ENCODE data around the gene NFATC4.
"Not testable (repeated sequence)": the region's sequence is repeated elsewhere in the genome, so short reads cannot be mapped to it uniquely, and the experiment has no call there.

NFATC4 gene

DNA sequence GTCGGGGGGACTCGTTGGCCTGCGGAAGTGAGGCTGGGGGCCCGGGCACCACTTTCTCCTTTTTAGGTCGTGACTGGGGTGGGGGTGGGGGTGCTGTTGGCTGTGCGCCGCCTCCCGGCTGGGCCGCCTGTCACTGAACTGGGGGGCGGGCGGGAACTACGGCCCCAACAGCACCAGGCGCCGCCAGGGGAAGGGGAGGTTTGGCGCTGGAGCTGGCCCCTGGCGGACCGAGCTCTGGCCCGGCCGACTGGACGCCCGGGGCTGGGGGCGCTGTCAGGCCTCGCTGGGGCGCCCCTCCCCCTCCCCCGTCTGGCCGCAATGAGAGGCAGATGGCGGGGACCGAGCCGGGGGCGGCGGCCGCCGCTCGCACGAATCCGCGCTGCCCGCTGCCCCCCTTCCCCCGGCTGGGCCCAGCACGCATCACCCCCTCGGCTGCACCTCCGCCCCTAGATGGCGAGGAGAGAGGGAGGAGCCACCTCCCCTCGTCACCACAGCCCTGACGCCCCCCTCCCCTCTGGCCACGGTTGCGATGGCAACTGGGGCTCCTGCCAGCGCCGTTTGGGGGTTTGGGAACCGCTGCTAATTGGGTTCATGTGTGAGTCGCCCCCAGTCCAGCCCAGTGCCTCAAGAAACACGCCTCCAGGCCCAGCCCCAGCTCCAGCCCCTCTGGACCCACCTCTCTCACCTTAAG is 723 bp downstream of the NFATC4 start:
- peak; percentile 43 for DNase-seq

DNA sequence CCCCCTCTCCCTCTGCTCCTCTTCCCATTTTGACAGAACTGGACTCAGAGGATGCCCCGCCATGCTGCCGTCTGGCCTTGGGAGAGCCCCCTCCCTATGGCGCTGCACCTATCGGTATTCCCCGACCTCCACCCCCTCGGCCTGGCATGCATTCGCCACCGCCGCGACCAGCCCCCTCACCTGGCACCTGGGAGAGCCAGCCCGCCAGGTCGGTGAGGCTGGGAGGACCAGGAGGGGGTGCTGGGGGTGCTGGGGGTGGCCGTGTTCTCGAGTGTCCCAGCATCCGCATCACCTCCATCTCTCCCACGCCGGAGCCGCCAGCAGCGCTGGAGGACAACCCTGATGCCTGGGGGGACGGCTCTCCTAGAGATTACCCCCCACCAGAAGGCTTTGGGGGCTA is 1.5 kb downstream of the NFATC4 start:
- no peak for DNase-seq

DNA sequence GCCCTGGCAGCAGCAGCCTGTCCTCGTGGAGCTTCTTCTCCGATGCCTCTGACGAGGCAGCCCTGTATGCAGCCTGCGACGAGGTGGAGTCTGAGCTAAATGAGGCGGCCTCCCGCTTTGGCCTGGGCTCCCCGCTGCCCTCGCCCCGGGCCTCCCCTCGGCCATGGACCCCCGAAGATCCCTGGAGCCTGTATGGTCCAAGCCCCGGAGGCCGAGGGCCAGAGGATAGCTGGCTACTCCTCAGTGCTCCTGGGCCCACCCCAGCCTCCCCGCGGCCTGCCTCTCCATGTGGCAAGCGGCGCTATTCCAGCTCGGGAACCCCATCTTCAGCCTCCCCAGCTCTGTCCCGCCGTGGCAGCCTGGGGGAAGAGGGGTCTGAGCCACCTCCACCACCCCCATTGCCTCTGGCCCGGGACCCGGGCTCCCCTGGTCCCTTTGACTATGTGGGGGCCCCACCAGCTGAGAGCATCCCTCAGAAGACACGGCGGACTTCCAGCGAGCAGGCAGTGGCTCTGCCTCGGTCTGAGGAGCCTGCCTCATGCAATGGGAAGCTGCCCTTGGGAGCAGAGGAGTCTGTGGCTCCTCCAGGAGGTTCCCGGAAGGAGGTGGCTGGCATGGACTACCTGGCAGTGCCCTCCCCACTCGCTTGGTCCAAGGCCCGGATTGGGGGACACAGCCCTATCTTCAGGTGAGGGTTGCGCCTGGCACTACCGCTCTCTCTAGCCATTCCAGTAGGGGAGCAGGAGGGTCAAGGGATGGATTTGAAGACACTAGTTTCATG is 2.1 kb downstream of the NFATC4 start:
- no peak for DNase-seq

DNA sequence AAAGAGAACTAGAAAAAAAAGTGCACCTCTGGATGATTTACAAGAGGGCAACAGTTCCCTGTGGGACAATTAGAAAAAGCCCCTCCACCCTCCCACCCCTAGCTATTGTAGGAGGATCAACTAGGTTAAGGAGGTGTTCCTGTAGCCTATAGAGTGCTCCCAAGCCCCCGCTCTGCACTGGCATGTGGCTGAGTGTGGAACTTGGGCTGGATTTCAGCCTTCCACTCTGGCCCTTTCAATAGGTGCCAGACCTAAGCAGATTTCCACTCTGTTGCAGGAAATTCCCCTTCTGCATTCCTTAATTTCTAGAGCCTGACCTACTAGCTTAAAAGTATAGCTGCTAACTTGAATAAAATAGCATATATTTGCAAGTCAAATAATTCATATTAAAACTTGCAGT is 2.8 kb downstream of the NFATC4 start:
- DNase-seq: no peak

GRCh38 chr14:24371605-24372004 is 3.6 kb downstream of the NFATC4 start:
- DNase-seq: not testable (repeated sequence)

GRCh38 chr14:24372701-24373416 is 4.9 kb downstream of the NFATC4 start:
- peak; percentile 48 for DNase-seq

DNA sequence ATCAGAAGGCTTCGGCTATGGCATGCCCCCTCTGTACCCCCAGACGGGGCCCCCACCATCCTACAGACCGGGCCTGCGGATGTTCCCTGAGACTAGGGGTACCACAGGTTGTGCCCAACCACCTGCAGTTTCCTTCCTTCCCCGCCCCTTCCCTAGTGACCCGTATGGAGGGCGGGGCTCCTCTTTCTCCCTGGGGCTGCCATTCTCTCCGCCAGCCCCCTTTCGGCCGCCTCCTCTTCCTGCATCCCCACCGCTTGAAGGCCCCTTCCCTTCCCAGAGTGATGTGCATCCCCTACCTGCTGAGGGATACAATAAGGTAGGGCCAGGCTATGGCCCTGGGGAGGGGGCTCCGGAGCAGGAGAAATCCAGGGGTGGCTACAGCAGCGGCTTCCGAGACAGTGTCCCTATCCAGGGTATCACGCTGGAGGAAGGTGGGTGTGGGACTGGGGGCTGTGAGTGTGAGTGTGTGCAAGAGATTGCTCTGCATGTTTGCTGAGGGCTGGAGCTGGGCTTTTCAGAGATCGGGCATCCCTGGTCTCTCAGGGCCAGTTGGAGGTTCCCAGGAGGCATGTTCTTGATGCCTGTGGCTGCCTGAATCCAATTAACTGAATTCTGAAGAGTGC is 8.6 kb downstream of the NFATC4 start:
- DNase-seq: no peak

- DNase-seq: no peak
These were observed 9.1 kb downstream of the NFATC4 start for GRCh38 chr14:24377126-24377525.

DNA sequence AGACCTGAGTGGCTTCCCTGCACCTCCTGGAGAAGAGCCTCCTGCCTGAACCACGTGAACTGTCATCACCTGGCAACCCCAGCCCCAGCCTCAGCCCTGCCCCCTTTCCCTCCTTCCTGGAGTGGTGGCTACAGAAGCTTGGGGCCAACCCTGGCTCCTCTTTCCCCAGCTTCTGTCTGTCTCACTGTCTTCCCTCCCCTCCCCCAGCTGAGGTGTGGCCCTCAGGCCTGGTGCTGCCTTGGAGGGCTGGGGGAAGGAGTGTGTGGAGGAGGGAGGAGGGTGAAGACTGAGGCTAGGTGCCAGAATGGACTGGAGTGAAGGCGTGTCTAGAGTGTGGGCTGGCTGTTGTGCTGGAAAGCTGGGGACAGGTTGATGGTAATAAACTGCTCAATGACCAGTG is 9.7 kb downstream of the NFATC4 start:
- DNase-seq: peak; percentile 92

DNA sequence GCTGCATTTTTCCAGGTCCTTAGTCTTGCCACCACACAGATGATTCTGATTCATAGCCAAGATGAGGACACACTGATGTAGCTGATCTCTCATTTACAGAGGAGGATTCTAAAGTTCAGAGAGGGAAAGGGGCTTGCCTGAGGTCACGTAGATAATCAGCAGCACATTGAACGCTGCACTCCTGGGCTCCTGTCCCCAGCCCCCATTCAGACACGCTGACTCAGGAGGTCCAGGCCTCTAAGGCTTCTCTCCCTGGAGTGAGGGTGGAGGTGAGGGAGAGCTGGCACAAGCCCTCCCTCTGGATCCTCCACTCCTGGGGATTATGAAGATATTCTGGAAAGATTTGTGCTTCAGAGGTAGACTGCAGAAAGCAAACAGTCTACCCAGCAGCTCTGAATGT is 10.3 kb downstream of the NFATC4 start:
- DNase-seq: no peak

GRCh38 chr14:24378981-24379906 is 11.3 kb downstream of the NFATC4 start:
- no peak for DNase-seq

DNA sequence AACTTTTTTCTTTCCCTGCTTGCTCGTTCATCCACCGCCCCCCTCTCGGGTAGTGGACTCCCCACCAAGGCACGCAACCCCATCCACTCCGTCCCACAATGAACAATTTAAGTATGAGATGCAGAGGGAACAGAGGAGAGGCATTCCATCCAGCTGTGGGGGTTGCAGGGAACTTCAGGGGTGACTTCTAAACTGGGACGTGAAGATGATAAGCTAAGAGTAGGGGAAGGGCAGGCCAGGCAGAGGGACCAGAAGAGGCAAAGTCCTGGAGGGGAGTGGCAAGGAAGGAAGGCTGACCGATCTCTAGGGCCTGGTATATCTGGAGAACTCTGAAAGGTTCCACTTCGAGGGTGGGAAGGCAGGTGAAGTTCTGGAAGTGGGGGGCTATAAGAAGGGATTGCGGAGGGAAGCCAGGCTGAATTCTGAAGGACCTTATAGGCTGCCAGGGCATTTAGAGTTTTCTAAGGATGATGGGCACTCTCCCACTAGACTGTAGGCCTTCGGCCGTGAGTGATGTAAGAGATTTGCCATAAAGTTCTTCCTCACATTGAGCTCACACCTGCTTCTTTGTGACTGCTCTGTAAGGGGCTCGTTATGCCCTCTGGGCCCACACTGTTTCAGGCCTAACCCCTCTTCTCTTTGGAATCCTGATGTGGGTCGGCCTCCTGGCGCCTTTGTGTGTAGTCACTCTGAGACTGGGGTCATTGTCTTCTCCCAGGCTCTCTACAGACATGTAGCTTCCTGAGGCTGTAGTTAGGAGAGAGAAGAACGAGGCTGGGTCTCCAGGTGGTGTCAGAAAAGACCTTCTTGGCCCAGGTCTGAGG is 12.1 kb downstream of the NFATC4 start:
- no peak for DNase-seq

DNA sequence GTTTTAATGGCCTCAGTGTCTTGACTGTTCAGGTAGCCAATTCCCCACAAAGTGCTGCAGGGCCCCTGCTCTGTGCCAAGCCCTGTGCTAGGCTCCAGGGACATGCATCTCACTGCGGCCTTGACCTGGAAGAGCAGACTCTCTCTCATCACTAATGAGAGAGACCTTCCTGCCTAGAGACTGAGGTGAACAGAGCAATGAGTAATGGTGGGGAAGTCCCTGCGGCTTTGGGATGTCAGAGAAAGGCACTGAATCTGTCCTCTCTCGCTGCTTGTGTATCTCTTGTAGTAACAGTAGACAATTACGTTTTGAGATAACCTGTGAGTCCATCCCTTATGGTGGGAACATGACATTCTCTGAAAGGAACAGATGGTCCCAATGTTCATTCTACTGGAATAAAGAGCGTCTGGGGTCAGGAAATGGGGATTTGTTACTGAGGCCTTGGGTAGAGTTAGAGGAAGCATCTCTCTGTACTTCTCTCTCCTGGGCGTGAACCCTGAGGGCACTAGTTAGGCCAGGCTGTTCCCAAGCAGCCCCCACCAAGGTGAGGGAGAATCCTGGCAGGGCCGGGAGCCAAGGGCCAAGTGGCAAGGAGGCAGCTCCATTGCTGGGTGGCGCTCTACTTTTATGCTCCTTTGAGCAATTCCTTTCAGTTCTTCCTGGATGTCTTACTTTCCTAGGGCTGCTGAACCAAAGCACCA is 13.5 kb downstream of the NFATC4 start:
- DNase-seq: no peak

DNA sequence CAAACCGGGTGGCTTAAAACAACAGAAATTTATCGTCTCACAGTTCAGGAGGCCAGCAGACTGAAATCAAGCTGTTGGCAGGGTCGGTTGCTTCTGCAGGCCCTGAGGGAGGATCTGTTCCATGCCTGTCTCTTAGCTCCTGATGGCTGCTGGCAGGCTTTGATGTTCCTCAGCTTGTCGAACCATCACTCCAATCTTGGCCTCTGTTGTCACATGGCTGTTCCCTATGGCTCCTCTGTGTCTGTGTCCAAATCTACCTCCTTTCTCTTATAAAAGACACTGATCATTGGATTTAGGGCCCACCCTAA is 14.0 kb downstream of the NFATC4 start:
- no peak for DNase-seq

DNA sequence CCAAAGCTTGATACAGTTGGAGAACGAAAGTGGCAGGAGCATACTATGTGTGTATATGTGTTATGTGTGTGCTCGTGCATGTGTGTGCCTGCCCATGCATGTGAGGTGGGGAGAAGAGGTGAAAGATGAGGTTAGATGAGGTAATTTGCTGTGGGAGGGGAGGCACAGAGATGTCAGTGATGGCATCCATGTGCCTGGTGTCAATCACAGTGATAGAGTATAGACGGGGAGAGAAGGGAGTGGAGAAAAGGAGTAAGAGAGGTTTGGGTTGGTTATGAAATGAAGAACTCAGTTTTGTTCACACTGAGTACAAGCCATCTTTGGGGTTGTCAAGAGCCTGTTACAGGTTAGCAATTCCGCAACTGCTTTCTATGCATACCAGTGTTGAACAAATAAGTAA is 16.2 kb downstream of the NFATC4 start:
- no peak for DNase-seq

- DNase-seq: no peak
These were observed 17.5 kb downstream of the NFATC4 start for GRCh38 chr14:24385524-24385923.

- DNase-seq: no peak
These were observed 19.0 kb downstream of the NFATC4 start for GRCh38 chr14:24387009-24387345.

DNA sequence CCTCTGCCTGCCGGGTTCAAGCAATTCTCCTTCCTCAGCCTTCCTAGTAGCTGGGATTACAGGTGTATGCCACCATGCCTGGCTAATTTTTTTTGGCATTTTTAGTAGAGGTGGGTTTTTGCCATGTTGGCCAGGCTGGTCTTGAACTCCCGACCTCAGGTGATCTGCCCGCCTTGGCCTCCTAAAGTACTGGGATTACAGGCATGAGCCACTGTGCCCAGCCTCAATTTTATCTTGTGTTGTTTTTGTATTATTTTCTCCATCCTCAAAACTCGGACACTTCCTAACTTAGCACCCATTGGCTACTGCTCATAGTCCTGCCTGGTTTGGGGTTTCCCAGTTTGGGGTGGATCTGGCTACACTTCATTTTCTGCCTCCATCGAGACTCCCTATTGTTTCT is 19.6 kb downstream of the NFATC4 start:
- DNase-seq: not testable (repeated sequence)

- DNase-seq: no peak
These were observed 20.6 kb downstream of the NFATC4 start for GRCh38 chr14:24388474-24389179.

DNA sequence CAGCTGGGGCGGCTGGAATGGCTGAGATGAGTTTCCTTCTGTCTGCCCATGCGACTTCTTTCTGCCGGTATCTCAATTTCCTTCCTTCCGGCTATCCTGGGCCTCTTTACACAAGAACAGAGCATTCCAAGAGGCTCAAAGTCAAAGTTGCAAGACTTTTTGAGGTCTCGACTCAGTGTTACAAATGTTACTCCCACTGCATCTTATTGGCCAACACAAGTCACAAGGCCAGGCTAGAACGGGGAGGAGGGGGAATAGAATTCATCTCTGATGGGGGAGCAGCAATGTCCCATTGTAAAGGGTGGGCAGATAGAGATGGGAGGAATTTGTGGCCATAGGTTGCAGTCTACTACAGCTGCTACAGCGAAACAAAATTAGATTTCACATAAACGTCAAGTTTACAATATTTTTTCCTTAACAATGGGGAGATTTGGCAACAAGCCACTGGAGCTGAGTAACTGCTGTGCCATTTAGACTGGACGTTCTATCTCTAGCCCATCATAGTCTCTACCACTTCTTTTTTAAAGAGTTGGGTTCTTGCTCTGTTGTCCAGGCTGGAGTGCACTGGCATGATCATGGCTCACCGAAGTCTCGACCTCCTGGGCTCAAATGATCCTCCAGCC is 21.4 kb downstream of the NFATC4 start:
- no peak for DNase-seq
